HepG2 (cell line): Measurements from ENCODE around the gene CCM2. TPM values are rescaled to one million over a fixed set of nuclear protein-coding genes. Genes with fewer than 3 reads are reported as not detected.

Source experiments
- ATAC-seq: fragments of 200-7000 bp; cut with Tn5 transposase; 3 replicates; pipeline ENCODE4 v1.9.1; 2020; ENCODE audit warnings: mild to moderate bottlenecking, moderate library complexity
- BruUV-seq: library from RNA; stranded (reverse); fragments of 400-500 nt; replicated peaks from 2 replicates; lab custom pipeline; 2021; lab: Mats Ljungman, UMichigan
- CTCF ChIA-PET: fragments of 300-600 bp; formaldehyde crosslinking; extraction: SDS; loops from one replicate; lab custom pipeline; 2021; ENCODE audit warnings: low total read pairs, inconsistent platforms, low intra/inter-chr PET ratio; lab: Yijun Ruan, JAX
- POLR2A ChIA-PET: fragments of 350-600 bp; sonication (Branson Sonifier 250); formaldehyde crosslinking; loops from one replicate; lab custom pipeline; 2020; ENCODE audit warnings: antibody characterized with exemption, inconsistent platforms; lab: Yijun Ruan, JAX
- DNase-seq: peaks from one replicate; pipeline ENCODE4 v3.0.0-alpha.2; 2015; ENCODE audit warnings: low spot score
- FAIRE-seq: peaks from 3 replicates; lab custom pipeline; 2011; peaks lifted over from hg19 to GRCh38; lab: Jason Lieb, UNC
- H2AFZ ChIP-seq: one replicate; pipeline ENCODE4 v1.6.1; 2011; ENCODE audit warnings: low read length, inconsistent platforms
- H3K27ac ChIP-seq: fragments of 300-600 bp; 3 replicates; pipeline ENCODE4 v1.8.0; 2011; ENCODE audit warnings: mixed run types, mild to moderate bottlenecking, mixed read lengths, low read length, inconsistent platforms; ENCODE audit not compliant: insufficient read depth; ENCODE audit errors: extremely low read length
- H3K27me3 ChIP-seq, 2 experiments: fragments of 200-600 bp in 1 of 2; 2 replicates in 1 of 2; 3 replicates in 1 of 2; pipeline versions ENCODE4 v1.6.0 to v1.8.0; 2011; ENCODE audit warnings: low read length in 2 of 2, mild to moderate bottlenecking in 2 of 2, moderate library complexity in 2 of 2, inconsistent platforms in 1 of 2; ENCODE audit not compliant: insufficient read depth in 2 of 2, control insufficient read depth in 1 of 2
- H3K36me3 ChIP-seq, 2 experiments: fragments of 200-600 bp in 1 of 2; replicated peaks in 1 of 2; 2 replicates in 1 of 2; 3 replicates in 1 of 2; pipeline versions ENCODE4 v1.5.1 to v1.8.0; 2011; ENCODE audit warnings: low read length in 2 of 2, inconsistent platforms in 1 of 2; ENCODE audit not compliant: insufficient read depth in 2 of 2, control insufficient read depth in 1 of 2
- H3K4me1 ChIP-seq: 2 replicates; pipeline ENCODE4 v1.5.1; 2012; ENCODE audit warnings: low read length, inconsistent platforms; ENCODE audit not compliant: insufficient read depth
- H3K4me2 ChIP-seq: 2 replicates; pipeline ENCODE4 v1.6.0; 2011; ENCODE audit warnings: low read depth, low read length, inconsistent platforms
- H3K4me3 ChIP-seq, 3 experiments: fragments of 200-600 bp in 1 of 3; sonication (generic), shearing (Covaris generic) in 1 of 3; replicated peaks in 1 of 3; 2 replicates each; pipeline ENCODE4 v1.5.1; 2011 to 2016; ENCODE audit warnings: low read length in 3 of 3, inconsistent platforms in 2 of 3, low read depth in 2 of 3, mild to moderate bottlenecking in 2 of 3, control low read depth in 1 of 3, mixed read lengths in 1 of 3; ENCODE audit not compliant: insufficient read depth in 1 of 3
- H3K79me2 ChIP-seq: one replicate; pipeline ENCODE4 v1.6.1; 2011; ENCODE audit warnings: low read length, inconsistent platforms; ENCODE audit not compliant: insufficient read depth
- H3K9ac ChIP-seq: 2 replicates; pipeline ENCODE4 v1.6.0; 2011; ENCODE audit warnings: mild to moderate bottlenecking, low read depth, low read length, inconsistent platforms; ENCODE audit not compliant: insufficient read depth
- H3K9me3 ChIP-seq: 2 replicates; pipeline ENCODE4 v1.5.1; 2012; ENCODE audit warnings: mild to moderate bottlenecking, low read length
- H4K20me1 ChIP-seq: 2 replicates; pipeline ENCODE4 v1.6.0; 2011; ENCODE audit warnings: inconsistent platforms, mild to moderate bottlenecking, low read length, moderate library complexity; ENCODE audit not compliant: insufficient read depth
- UBTF ChIP-seq: sonication (generic); formaldehyde crosslinking; IDR thresholded peaks from 2 replicates; pipeline ENCODE4 v1.4.0; 2020; ENCODE audit warnings: mild to moderate bottlenecking, missing genetic modification reagents
- ZBTB20 ChIP-seq: sonication (generic); formaldehyde crosslinking; IDR thresholded peaks from 2 replicates; pipeline ENCODE4 v1.8.1; 2023; ENCODE audit warnings: missing genetic modification reagents, low read depth, mild to moderate bottlenecking, borderline replicate concordance
- ZNF124 ChIP-seq: sonication (generic); formaldehyde crosslinking; IDR thresholded peaks from 2 replicates; pipeline ENCODE4 v1.4.0; 2020; ENCODE audit warnings: missing genetic modification reagents
- ZNF251 ChIP-seq: sonication (generic); formaldehyde crosslinking; IDR thresholded peaks from 2 replicates; pipeline ENCODE4 v1.9.0; 2021; ENCODE audit warnings: mild to moderate bottlenecking, missing genetic modification reagents
- ZNF331 ChIP-seq: sonication (generic); formaldehyde crosslinking; IDR thresholded peaks from 2 replicates; pipeline ENCODE4 v1.4.0; 2020; ENCODE audit warnings: missing genetic modification reagents
- ZSCAN29 ChIP-seq: sonication (generic); formaldehyde crosslinking; conservative IDR thresholded peaks from 2 replicates; pipeline ENCODE4 v1.4.0; 2020; ENCODE audit warnings: mild to moderate bottlenecking, missing genetic modification reagents
- WGBS: methylation state at CpG from one replicate; pipeline ENCODE4 v1.1.6; 2017; ENCODE audit warnings: low lambda C conversion rate; 5-methylcytosine and 5-hydroxymethylcytosine counted together
- in situ Hi-C: cut with HindIII; loops from 2 replicates; pipeline ENCODE4 v1.10.0; 2017; ENCODE audit warnings: low pct_unique_long_range_greater_than_20kb; ENCODE audit not compliant: extremely low pct_ligation_motif_present
- intact Hi-C: fragments of 100-400 bp; cut with micrococcal nuclease; formaldehyde crosslinking; loops from one replicate; pipeline ENCODE4 v1.10.0; 2022; ENCODE audit not compliant: unreplicated experiment
- polyA plus RNA-seq, 8 experiments: library from polyadenylated mRNA; depleted of rRNA in 3 of 8; stranded (reverse) in 7 of 8; unstranded in 1 of 8; fragments of >200 nt; fragmentation: Illumina TruSeq in 4 of 8; extraction: Trizol in 4 of 8; gene quantifications; 2 replicates each; pipeline versions ENCODE4 v1.2.1 to v1.2.3, GENCODE V29; 2011 to 2016; ENCODE audit warnings: low read depth in 4 of 8, missing spikeins in 1 of 8, mixed read lengths in 1 of 8; ENCODE audit not compliant: insufficient read depth in 1 of 8
- total RNA-seq, 5 experiments: library from RNA; depleted of rRNA; stranded (reverse); fragments of >200 nt; fragmentation: Illumina TruSeq; extraction: Trizol; gene quantifications; 2 replicates each; pipeline ENCODE4 v1.2.3, GENCODE V29; 2016; ENCODE audit warnings: low read depth in 1 of 5

CCM2 gene
- total and polyA plus RNA-seq, 2 of the 13 experiments (the other 11 are each of a cell fraction or from before 2014, with no cell fraction given), result 13.7 to 15.8 TPM

GRCh38 chr7:44971188-44971901 is 28.7 kb upstream of the CCM2 start:
- H3K36me3 ChIP-seq, result no peaks in the 10 kb centered on the region
- H3K27me3 ChIP-seq, result peaks cover under 1 to 5% of the 10 kb centered on the region in 2 experiments; a peak in 2 of 5 replicates
- peaks cover 68% of the 10 kb centered on the region for H3K4me1 ChIP-seq
- no CpG with 5 or more reads among the region's 10 CpGs for WGBS
- ChIA-PET CTCF (no interaction called here), POLR2A (interaction anchor here (0.8 to 4.1 kb wide), 8 partner anchors 10 to 911 kb away, joined by 3 to 83 read pairs (median 6); partner anchors contain the start of genes CCM2, DDX56, H2AZ2 and TBRG4)
- FAIRE-seq, result no peak
- no peaks in the 10 kb centered on the region for H3K9me3 ChIP-seq
- peak overlapping the region in 1 of 3 experiments; percentile 59; a peak in 2 of 6 replicates for H3K4me3 ChIP-seq
- peak overlapping the region; percentile 28; the same call in 1 of the 2 replicates for H3K9ac ChIP-seq
- H2AFZ ChIP-seq, result no peak overlapping the region
- in situ Hi-C loops, result loop anchor here (25.0 kb wide), 1 partner anchor 291 kb away; no protein-coding TSS in a partner anchor
- H3K27ac ChIP-seq, result peak overlapping the region; percentile 52
- no peaks in the 10 kb centered on the region for H4K20me1 ChIP-seq
- TF ChIP-seq ZNF251 (CRISPR knock-in tag), result no peak
- TF ChIP-seq ZNF124 (CRISPR knock-in tag), result no peak
- TF ChIP-seq UBTF (CRISPR knock-in tag), result peak; percentile 60; the same call in 1 of the 2 replicates
- no peak for TF ChIP-seq ZBTB20
- TF ChIP-seq ZNF331 (CRISPR knock-in tag), result no peak
- TF ChIP-seq ZSCAN29 (CRISPR knock-in tag), result 0 out of 2 replicates have a peak, but pooled peaks have one; percentile 5
- DNase-seq, result no peak
- intact Hi-C loops, result no loop called here
- no TSS peak for BruUV-seq
- H3K4me2 ChIP-seq, result peak overlapping the region; percentile 84
- ATAC-seq, result no peak
- no peaks in the 10 kb centered on the region for H3K79me2 ChIP-seq
